ENCODE data around the gene LURAP1L.
A peak's percentile ranks its signal among the peaks of the same experiment; 100 is the strongest.

The LURAP1L gene

GRCh38 chr9:12818431-12819000 is 43.7 kb downstream of the LURAP1L start:
- Histone ChIP-seq H3K4me1 (ENCODE audit: insufficient read depth, low read length, poor library complexity, severe bottlenecking) (no peaks in the 10 kb centered on the region), H3K27me3 (ENCODE audit: insufficient read depth, low read length, poor library complexity, severe bottlenecking) (no peaks in the 10 kb centered on the region), H2AFZ (ENCODE audit: low read length) (no peak overlapping the region), H3F3A (ENCODE audit: low read depth) (no peaks in the 10 kb centered on the region), H3K9me3 (ENCODE audit: insufficient read depth, low read depth, low read length) (no peaks in the 10 kb centered on the region), H3K4me3 (ENCODE audit: low read length, poor library complexity, severe bottlenecking) (no peak overlapping the region), H3K79me2 (ENCODE audit: insufficient read depth, low read length) (no peaks in the 10 kb centered on the region), H3K9me2 (replicated peaks; ENCODE audit: low read depth, low read length) (no peaks in the 10 kb centered on the region), H3K4me2 (ENCODE audit: low read depth, low read length, poor library complexity, severe bottlenecking) (no peak overlapping the region), H3K9ac (ENCODE audit: low read depth, low read length, poor library complexity, severe bottlenecking) (no peak overlapping the region), H3K36me3 (ENCODE audit: insufficient read depth, low read length) (no peaks in the 10 kb centered on the region), H4K20me1 (ENCODE audit: insufficient read depth, low read length, poor library complexity, severe bottlenecking) (no peaks in the 10 kb centered on the region)
- TF ChIP-seq EZH2phosphoT487 (IDR thresholded peaks at IDR 0.05; ENCODE audit: borderline replicate concordance), result no peak
- no peak for TF ChIP-seq CTCF (conservative IDR thresholded peaks at IDR 0.05; ENCODE audit: low read length)

- H3K9ac ChIP-seq (ENCODE audit: low read depth, low read length, poor library complexity, severe bottlenecking), result no peak overlapping the region
- H3K79me2 ChIP-seq (ENCODE audit: insufficient read depth, low read length), result no peaks in the 10 kb centered on the region
- no peaks in the 10 kb centered on the region for H3K9me3 ChIP-seq (ENCODE audit: insufficient read depth, low read depth, low read length)
- no peaks in the 10 kb centered on the region for H3K36me3 ChIP-seq (ENCODE audit: insufficient read depth, low read length)
- no peak overlapping the region for H3K4me3 ChIP-seq (ENCODE audit: low read length, poor library complexity, severe bottlenecking)
- H4K20me1 ChIP-seq (ENCODE audit: insufficient read depth, low read length, poor library complexity, severe bottlenecking), result no peaks in the 10 kb centered on the region
- TF ChIP-seq CTCF (conservative IDR thresholded peaks at IDR 0.05; ENCODE audit: low read length), result peak; percentile 58
- TF ChIP-seq EZH2phosphoT487 (IDR thresholded peaks at IDR 0.05; ENCODE audit: borderline replicate concordance), result no peak
- no peak overlapping the region for H3K4me2 ChIP-seq (ENCODE audit: low read depth, low read length, poor library complexity, severe bottlenecking)
- no peaks in the 10 kb centered on the region for H3K4me1 ChIP-seq (ENCODE audit: insufficient read depth, low read length, poor library complexity, severe bottlenecking)
- no peak overlapping the region for H2AFZ ChIP-seq (ENCODE audit: low read length)
- H3F3A ChIP-seq (ENCODE audit: low read depth), result no peaks in the 10 kb centered on the region
- H3K27me3 ChIP-seq (ENCODE audit: insufficient read depth, low read length, poor library complexity, severe bottlenecking), result no peaks in the 10 kb centered on the region
- 0 out of 2 replicates have a peak, but pooled peaks cover 3% of the 10 kb centered on the region for H3K9me2 ChIP-seq (replicated peaks; ENCODE audit: low read depth, low read length)
Measured at GRCh38 chr9:12819436-12820185, 44.8 kb downstream of the LURAP1L start.

GRCh38 chr9:12822111-12822510 is 47.3 kb downstream of the LURAP1L start:
- Histone ChIP-seq H4K20me1 (ENCODE audit: insufficient read depth, low read length, poor library complexity, severe bottlenecking) (no peaks in the 10 kb centered on the region), H3K79me2 (ENCODE audit: insufficient read depth, low read length) (no peaks in the 10 kb centered on the region), H2AFZ (ENCODE audit: low read length) (no peak overlapping the region), H3K4me2 (ENCODE audit: low read depth, low read length, poor library complexity, severe bottlenecking) (no peak overlapping the region), H3K9me3 (ENCODE audit: insufficient read depth, low read depth, low read length) (no peaks in the 10 kb centered on the region), H3K4me1 (ENCODE audit: insufficient read depth, low read length, poor library complexity, severe bottlenecking) (no peaks in the 10 kb centered on the region), H3K4me3 (ENCODE audit: low read length, poor library complexity, severe bottlenecking) (no peak overlapping the region), H3F3A (ENCODE audit: low read depth) (no peaks in the 10 kb centered on the region), H3K9me2 (replicated peaks; ENCODE audit: low read depth, low read length) (0 out of 2 replicates have a peak, but pooled peaks cover 3% of the 10 kb centered on the region), H3K36me3 (ENCODE audit: insufficient read depth, low read length) (no peaks in the 10 kb centered on the region), H3K27me3 (ENCODE audit: insufficient read depth, low read length, poor library complexity, severe bottlenecking) (no peaks in the 10 kb centered on the region), H3K9ac (ENCODE audit: low read depth, low read length, poor library complexity, severe bottlenecking) (no peak overlapping the region)
- TF ChIP-seq CTCF (conservative IDR thresholded peaks at IDR 0.05; ENCODE audit: low read length) (no peak), EZH2phosphoT487 (IDR thresholded peaks at IDR 0.05; ENCODE audit: borderline replicate concordance) (no peak)

All from Loucy (cell line).